Neural cell (in vitro differentiated cells): ENCODE results near the gene MYEF2. TPM values are rescaled to one million over a fixed set of nuclear protein-coding genes. Genes with fewer than 3 reads are reported as not detected.

Experiments
- H2AFZ ChIP-seq: fragments of 200-600, 300-800 bp; sonication (generic), shearing (Covaris generic); 2 replicates; pipeline ENCODE4 v1.6.0; 2014; ENCODE audit warnings: low read depth, mild to moderate bottlenecking, antibody characterized with exemption, low read length, moderate library complexity
- H3F3A ChIP-seq: fragments of 200-600 bp; shearing (Covaris generic); 2 replicates; pipeline ENCODE4 v1.6.1; 2016; ENCODE audit warnings: mild to moderate bottlenecking, moderate library complexity, mixed read lengths, antibody characterized with exemption, low read length; ENCODE audit not compliant: insufficient read depth, poor library complexity, severe bottlenecking
- H3K27ac ChIP-seq: fragments of 200-600, 300-800 bp; sonication (generic), shearing (Covaris generic); 2 replicates; pipeline ENCODE4 v1.5.1; 2014; ENCODE audit warnings: mild to moderate bottlenecking, low read length, moderate library complexity
- H3K27me3 ChIP-seq: fragments of 300-800, 200-600 bp; sonication (generic), shearing (Covaris generic); 2 replicates; pipeline ENCODE4 v1.6.0; 2014; ENCODE audit warnings: mild to moderate bottlenecking, low read depth, low read length, moderate library complexity; ENCODE audit not compliant: insufficient read depth
- H3K36me3 ChIP-seq: fragments of 300-800, 200-600 bp; sonication (generic), shearing (Covaris generic); 2 replicates; pipeline ENCODE4 v1.5.1; 2014; ENCODE audit warnings: mild to moderate bottlenecking, antibody characterized with exemption, low read length, moderate library complexity; ENCODE audit not compliant: insufficient read depth
- H3K4me2 ChIP-seq: fragments of 300-800, 200-600 bp; sonication (generic), shearing (Covaris generic); 2 replicates; pipeline ENCODE4 v1.6.0; 2014; ENCODE audit warnings: mild to moderate bottlenecking, low read length
- H3K4me3 ChIP-seq: fragments of 300-800, 200-600 bp; sonication (generic), shearing (Covaris generic); 2 replicates; pipeline ENCODE4 v1.5.1; 2014; ENCODE audit warnings: mild to moderate bottlenecking, low read length, moderate library complexity
- H3K79me2 ChIP-seq: fragments of 200-600 bp; shearing (Covaris generic); replicated peaks from 2 replicates; pipeline ENCODE4 v1.6.0; 2014; ENCODE audit warnings: mild to moderate bottlenecking, low read length, moderate library complexity; ENCODE audit not compliant: insufficient read depth
- H3K9ac ChIP-seq: fragments of 300-800, 200-600 bp; sonication (generic), shearing (Covaris generic); 2 replicates; pipeline ENCODE4 v1.6.1; 2016; ENCODE audit warnings: mild to moderate bottlenecking, low read length, mixed read lengths
- H3K9me2 ChIP-seq: fragments of 200-600 bp; shearing (Covaris generic); 2 replicates; pipeline ENCODE4 v1.6.1; 2016; ENCODE audit warnings: mild to moderate bottlenecking, low read length, mixed read lengths; ENCODE audit not compliant: insufficient read depth
- H3K9me3 ChIP-seq: fragments of 200-600, 300-800 bp; sonication (generic), shearing (Covaris generic); 2 replicates; pipeline ENCODE4 v1.6.1; 2016; ENCODE audit warnings: mild to moderate bottlenecking, mixed run types, low read length, moderate library complexity, mixed read lengths
- H4K20me1 ChIP-seq: fragments of 200-600 bp; shearing (Covaris generic); 2 replicates; pipeline ENCODE4 v1.6.1; 2016; ENCODE audit warnings: mild to moderate bottlenecking, mixed run types; ENCODE audit not compliant: insufficient read depth
- EP300 ChIP-seq: fragments of 450-650 bp; conservative IDR thresholded peaks from 2 replicates; pipeline ENCODE4 v1.6.1; 2014; ENCODE audit warnings: antibody characterized with exemption, mild to moderate bottlenecking, moderate library complexity; ENCODE audit not compliant: poor library complexity, severe bottlenecking
- EZH2 ChIP-seq: fragments of 200-600, 300-800 bp; shearing (Covaris generic), sonication (generic); IDR thresholded peaks from 2 replicates; pipeline ENCODE4 v1.6.1; 2014; ENCODE audit warnings: antibody characterized with exemption, low read length, borderline replicate concordance, mild to moderate bottlenecking; ENCODE audit not compliant: insufficient read depth, poor library complexity, severe bottlenecking
- MXI1 ChIP-seq: fragments of 450-650 bp; conservative IDR thresholded peaks from 2 replicates; pipeline ENCODE4 v1.6.1; 2014; ENCODE audit warnings: antibody characterized with exemption, mild to moderate bottlenecking; ENCODE audit not compliant: poor library complexity, severe bottlenecking
- POLR2AphosphoS5 ChIP-seq: IDR thresholded peaks from 2 replicates; pipeline ENCODE4 v1.6.1; 2012
- RAD21 ChIP-seq: fragments of 450-650 bp; conservative IDR thresholded peaks from 2 replicates; pipeline ENCODE4 v1.6.1; 2014; ENCODE audit warnings: antibody characterized with exemption, mild to moderate bottlenecking, moderate library complexity
- SMC3 ChIP-seq: fragments of 450-650 bp; conservative IDR thresholded peaks from 2 replicates; pipeline ENCODE4 v1.6.1; 2014; ENCODE audit warnings: antibody characterized with exemption, mild to moderate bottlenecking, moderate library complexity; ENCODE audit not compliant: poor library complexity
- TAF1 ChIP-seq: IDR thresholded peaks from 2 replicates; pipeline ENCODE4 v1.6.1; 2012; ENCODE audit warnings: low read depth
- polyA minus RNA-seq: library from RNA; depleted of rRNA, polyadenylated mRNA; stranded (reverse); fragments of >200 nt; gene quantifications from 2 replicates; pipeline ENCODE4 v1.2.3, GENCODE V29; 2014
- polyA plus RNA-seq: library from polyadenylated mRNA; depleted of rRNA; stranded (reverse); fragments of >200 nt; gene quantifications from 2 replicates; pipeline ENCODE4 v1.2.3, GENCODE V29; 2014
- TF ChIP-seq, protein P1 (sequence below): fragments of 450-650 bp; IDR thresholded peaks from 2 replicates; pipeline ENCODE4 v1.5.1; 2014; ENCODE audit warnings: antibody characterized with exemption, mild to moderate bottlenecking, moderate library complexity; ENCODE audit not compliant: poor library complexity, severe bottlenecking
- TF ChIP-seq, protein P2 (sequence below): IDR thresholded peaks from 2 replicates; pipeline ENCODE4 v1.6.1; 2012; ENCODE audit warnings: borderline replicate concordance

Gene MYEF2, protein sequence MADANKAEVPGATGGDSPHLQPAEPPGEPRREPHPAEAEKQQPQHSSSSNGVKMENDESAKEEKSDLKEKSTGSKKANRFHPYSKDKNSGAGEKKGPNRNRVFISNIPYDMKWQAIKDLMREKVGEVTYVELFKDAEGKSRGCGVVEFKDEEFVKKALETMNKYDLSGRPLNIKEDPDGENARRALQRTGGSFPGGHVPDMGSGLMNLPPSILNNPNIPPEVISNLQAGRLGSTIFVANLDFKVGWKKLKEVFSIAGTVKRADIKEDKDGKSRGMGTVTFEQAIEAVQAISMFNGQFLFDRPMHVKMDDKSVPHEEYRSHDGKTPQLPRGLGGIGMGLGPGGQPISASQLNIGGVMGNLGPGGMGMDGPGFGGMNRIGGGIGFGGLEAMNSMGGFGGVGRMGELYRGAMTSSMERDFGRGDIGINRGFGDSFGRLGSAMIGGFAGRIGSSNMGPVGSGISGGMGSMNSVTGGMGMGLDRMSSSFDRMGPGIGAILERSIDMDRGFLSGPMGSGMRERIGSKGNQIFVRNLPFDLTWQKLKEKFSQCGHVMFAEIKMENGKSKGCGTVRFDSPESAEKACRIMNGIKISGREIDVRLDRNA
- polyA plus RNA-seq (157 and 176 TPM in 2 replicates), polyA minus RNA-seq (212 and 280 TPM in 2 replicates)

DNA sequence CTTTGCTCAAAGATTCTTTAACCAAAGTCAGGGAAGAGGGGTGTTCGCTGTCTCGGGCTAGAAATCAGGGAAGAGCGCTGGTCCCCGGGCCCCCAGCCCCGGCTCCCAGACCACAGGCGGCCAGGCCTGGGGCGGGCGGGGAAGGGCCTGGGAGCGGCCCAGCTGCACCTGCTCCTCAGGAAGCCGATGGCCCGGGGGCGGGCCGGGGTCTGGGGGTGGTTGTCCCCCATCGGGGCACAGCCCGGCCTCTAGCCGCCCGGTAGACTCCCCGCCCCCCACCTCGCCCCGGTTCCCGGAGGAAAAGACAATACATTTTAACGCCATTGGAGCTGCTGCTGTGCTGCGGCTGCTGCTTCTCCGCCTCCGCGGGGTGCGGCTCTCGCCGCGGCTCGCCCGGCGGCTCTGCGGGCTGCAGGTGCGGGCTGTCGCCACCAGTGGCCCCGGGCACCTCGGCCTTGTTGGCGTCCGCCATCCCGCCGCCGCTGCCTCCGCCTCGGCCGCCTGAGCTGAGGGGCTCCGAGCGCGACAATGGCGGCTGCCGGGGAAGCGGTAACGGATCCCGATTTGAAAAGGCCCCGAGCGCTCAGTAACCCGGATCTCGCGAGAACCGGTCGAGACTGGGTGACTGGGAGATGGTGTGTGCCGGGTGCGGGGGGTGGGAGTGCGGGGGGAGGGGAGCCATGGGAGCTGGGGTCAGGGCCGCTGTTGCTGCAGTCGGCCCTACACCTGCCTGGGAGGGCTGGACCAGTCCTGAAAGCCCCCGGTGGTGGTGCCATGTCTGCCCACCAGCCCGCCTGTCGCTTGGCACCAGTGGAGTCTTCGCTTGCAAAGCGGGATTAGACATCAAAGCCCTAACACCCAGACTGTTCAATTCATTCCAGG is at the start of gene MYEF2:
Gene MYEF2 (minus strand): TSS at position 530 of the 882 bp plus-strand sequence. CDS start 58 bp downstream, at position 472.
- peaks cover 18% of the 10 kb centered on the region for H3F3A ChIP-seq
- no peaks in the 10 kb centered on the region for H3K9me3 ChIP-seq
- H3K9me2 ChIP-seq = no peaks in the 10 kb centered on the region
- H3K27me3 ChIP-seq = no peaks in the 10 kb centered on the region
- peak within 1 kb of the TSS; percentile 93 for H2AFZ ChIP-seq
- peak within 1 kb of the TSS; percentile 97 for H3K4me2 ChIP-seq
- H3K9ac ChIP-seq = peak within 1 kb of the TSS; percentile 97
- H3K4me3 ChIP-seq = peak within 1 kb of the TSS; percentile 82
- peaks cover 46% of the 10 kb centered on the region for H3K79me2 ChIP-seq
- peak within 1 kb of the TSS; percentile 98 for H3K27ac ChIP-seq
- no peaks in the 10 kb centered on the region for H4K20me1 ChIP-seq
- no peaks in the 10 kb centered on the region for H3K36me3 ChIP-seq
- TF ChIP-seq, protein P1, sequence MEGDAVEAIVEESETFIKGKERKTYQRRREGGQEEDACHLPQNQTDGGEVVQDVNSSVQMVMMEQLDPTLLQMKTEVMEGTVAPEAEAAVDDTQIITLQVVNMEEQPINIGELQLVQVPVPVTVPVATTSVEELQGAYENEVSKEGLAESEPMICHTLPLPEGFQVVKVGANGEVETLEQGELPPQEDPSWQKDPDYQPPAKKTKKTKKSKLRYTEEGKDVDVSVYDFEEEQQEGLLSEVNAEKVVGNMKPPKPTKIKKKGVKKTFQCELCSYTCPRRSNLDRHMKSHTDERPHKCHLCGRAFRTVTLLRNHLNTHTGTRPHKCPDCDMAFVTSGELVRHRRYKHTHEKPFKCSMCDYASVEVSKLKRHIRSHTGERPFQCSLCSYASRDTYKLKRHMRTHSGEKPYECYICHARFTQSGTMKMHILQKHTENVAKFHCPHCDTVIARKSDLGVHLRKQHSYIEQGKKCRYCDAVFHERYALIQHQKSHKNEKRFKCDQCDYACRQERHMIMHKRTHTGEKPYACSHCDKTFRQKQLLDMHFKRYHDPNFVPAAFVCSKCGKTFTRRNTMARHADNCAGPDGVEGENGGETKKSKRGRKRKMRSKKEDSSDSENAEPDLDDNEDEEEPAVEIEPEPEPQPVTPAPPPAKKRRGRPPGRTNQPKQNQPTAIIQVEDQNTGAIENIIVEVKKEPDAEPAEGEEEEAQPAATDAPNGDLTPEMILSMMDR = peak; percentile 38
- TF ChIP-seq TAF1 (peak; percentile 85), RAD21 (no peak), EP300 (no peak), POLR2AphosphoS5 (peak; percentile 93), MXI1 (peak; percentile 39), EZH2 (no peak), SMC3 (no peak)
- TF ChIP-seq, protein P2, sequence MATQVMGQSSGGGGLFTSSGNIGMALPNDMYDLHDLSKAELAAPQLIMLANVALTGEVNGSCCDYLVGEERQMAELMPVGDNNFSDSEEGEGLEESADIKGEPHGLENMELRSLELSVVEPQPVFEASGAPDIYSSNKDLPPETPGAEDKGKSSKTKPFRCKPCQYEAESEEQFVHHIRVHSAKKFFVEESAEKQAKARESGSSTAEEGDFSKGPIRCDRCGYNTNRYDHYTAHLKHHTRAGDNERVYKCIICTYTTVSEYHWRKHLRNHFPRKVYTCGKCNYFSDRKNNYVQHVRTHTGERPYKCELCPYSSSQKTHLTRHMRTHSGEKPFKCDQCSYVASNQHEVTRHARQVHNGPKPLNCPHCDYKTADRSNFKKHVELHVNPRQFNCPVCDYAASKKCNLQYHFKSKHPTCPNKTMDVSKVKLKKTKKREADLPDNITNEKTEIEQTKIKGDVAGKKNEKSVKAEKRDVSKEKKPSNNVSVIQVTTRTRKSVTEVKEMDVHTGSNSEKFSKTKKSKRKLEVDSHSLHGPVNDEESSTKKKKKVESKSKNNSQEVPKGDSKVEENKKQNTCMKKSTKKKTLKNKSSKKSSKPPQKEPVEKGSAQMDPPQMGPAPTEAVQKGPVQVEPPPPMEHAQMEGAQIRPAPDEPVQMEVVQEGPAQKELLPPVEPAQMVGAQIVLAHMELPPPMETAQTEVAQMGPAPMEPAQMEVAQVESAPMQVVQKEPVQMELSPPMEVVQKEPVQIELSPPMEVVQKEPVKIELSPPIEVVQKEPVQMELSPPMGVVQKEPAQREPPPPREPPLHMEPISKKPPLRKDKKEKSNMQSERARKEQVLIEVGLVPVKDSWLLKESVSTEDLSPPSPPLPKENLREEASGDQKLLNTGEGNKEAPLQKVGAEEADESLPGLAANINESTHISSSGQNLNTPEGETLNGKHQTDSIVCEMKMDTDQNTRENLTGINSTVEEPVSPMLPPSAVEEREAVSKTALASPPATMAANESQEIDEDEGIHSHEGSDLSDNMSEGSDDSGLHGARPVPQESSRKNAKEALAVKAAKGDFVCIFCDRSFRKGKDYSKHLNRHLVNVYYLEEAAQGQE = no peak

DNA sequence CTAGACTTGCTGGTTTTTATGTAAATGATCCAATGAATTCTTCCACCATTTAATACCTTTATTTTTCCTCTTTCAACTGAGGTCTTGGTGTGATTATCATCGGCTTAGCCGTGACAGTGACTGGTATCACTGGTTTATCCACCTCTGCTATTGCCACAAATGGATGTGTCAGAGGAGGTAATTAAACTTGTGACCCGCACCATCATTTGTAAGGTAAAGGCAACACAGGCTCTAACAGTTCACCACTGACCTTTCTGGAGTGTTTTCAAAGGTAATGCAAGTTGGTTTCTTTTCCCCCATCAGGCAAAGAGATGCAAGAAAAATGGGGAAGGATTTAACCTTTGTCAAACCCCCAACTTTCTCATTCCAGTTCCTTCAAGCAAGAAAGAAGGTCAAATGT is 47.7 kb upstream of the MYEF2 start:
- Histone ChIP-seq H3K4me3 (no peak overlapping the region), H3K4me2 (no peak overlapping the region), H3F3A (no peaks in the 10 kb centered on the region), H2AFZ (no peak overlapping the region), H4K20me1 (no peaks in the 10 kb centered on the region), H3K27me3 (no peaks in the 10 kb centered on the region), H3K27ac (no peak overlapping the region), H3K36me3 (no peaks in the 10 kb centered on the region), H3K9me3 (no peaks in the 10 kb centered on the region), H3K79me2 (no peaks in the 10 kb centered on the region), H3K9me2 (no peaks in the 10 kb centered on the region), H3K9ac (no peak overlapping the region)
- no peak for TF ChIP-seq EZH2
- no peak for TF ChIP-seq TAF1
- TF ChIP-seq RAD21 = no peak
